Neural cell (in vitro differentiated cells): ENCODE measurements around the gene SLC6A6. TPM values are rescaled to one million over a fixed set of nuclear protein-coding genes. Genes with fewer than 3 reads are reported as not detected.

Experiments used
- H2AFZ ChIP-seq: fragments of 200-600, 300-800 bp; sonication (generic), shearing (Covaris generic); 2 replicates; pipeline ENCODE4 v1.6.0; 2014; ENCODE audit warnings: low read depth, mild to moderate bottlenecking, antibody characterized with exemption, low read length, moderate library complexity
- H3F3A ChIP-seq: fragments of 200-600 bp; shearing (Covaris generic); 2 replicates; pipeline ENCODE4 v1.6.1; 2016; ENCODE audit warnings: mild to moderate bottlenecking, moderate library complexity, mixed read lengths, antibody characterized with exemption, low read length; ENCODE audit not compliant: insufficient read depth, poor library complexity, severe bottlenecking
- H3K27ac ChIP-seq: fragments of 200-600, 300-800 bp; sonication (generic), shearing (Covaris generic); 2 replicates; pipeline ENCODE4 v1.5.1; 2014; ENCODE audit warnings: mild to moderate bottlenecking, low read length, moderate library complexity
- H3K27me3 ChIP-seq: fragments of 300-800, 200-600 bp; sonication (generic), shearing (Covaris generic); 2 replicates; pipeline ENCODE4 v1.6.0; 2014; ENCODE audit warnings: mild to moderate bottlenecking, low read depth, low read length, moderate library complexity; ENCODE audit not compliant: insufficient read depth
- H3K36me3 ChIP-seq: fragments of 300-800, 200-600 bp; sonication (generic), shearing (Covaris generic); 2 replicates; pipeline ENCODE4 v1.5.1; 2014; ENCODE audit warnings: mild to moderate bottlenecking, antibody characterized with exemption, low read length, moderate library complexity; ENCODE audit not compliant: insufficient read depth
- H3K4me2 ChIP-seq: fragments of 300-800, 200-600 bp; sonication (generic), shearing (Covaris generic); 2 replicates; pipeline ENCODE4 v1.6.0; 2014; ENCODE audit warnings: mild to moderate bottlenecking, low read length
- H3K4me3 ChIP-seq: fragments of 300-800, 200-600 bp; sonication (generic), shearing (Covaris generic); 2 replicates; pipeline ENCODE4 v1.5.1; 2014; ENCODE audit warnings: mild to moderate bottlenecking, low read length, moderate library complexity
- H3K79me2 ChIP-seq: fragments of 200-600 bp; shearing (Covaris generic); replicated peaks from 2 replicates; pipeline ENCODE4 v1.6.0; 2014; ENCODE audit warnings: mild to moderate bottlenecking, low read length, moderate library complexity; ENCODE audit not compliant: insufficient read depth
- H3K9ac ChIP-seq: fragments of 300-800, 200-600 bp; sonication (generic), shearing (Covaris generic); 2 replicates; pipeline ENCODE4 v1.6.1; 2016; ENCODE audit warnings: mild to moderate bottlenecking, low read length, mixed read lengths
- H3K9me2 ChIP-seq: fragments of 200-600 bp; shearing (Covaris generic); 2 replicates; pipeline ENCODE4 v1.6.1; 2016; ENCODE audit warnings: mild to moderate bottlenecking, low read length, mixed read lengths; ENCODE audit not compliant: insufficient read depth
- H3K9me3 ChIP-seq: fragments of 200-600, 300-800 bp; sonication (generic), shearing (Covaris generic); 2 replicates; pipeline ENCODE4 v1.6.1; 2016; ENCODE audit warnings: mild to moderate bottlenecking, mixed run types, low read length, moderate library complexity, mixed read lengths
- H4K20me1 ChIP-seq: fragments of 200-600 bp; shearing (Covaris generic); 2 replicates; pipeline ENCODE4 v1.6.1; 2016; ENCODE audit warnings: mild to moderate bottlenecking, mixed run types; ENCODE audit not compliant: insufficient read depth
- CTCF ChIP-seq: fragments of 450-650 bp; IDR thresholded peaks from 2 replicates; pipeline ENCODE4 v1.5.1; 2014; ENCODE audit warnings: antibody characterized with exemption, mild to moderate bottlenecking, moderate library complexity; ENCODE audit not compliant: poor library complexity, severe bottlenecking
- EP300 ChIP-seq: fragments of 450-650 bp; conservative IDR thresholded peaks from 2 replicates; pipeline ENCODE4 v1.6.1; 2014; ENCODE audit warnings: antibody characterized with exemption, mild to moderate bottlenecking, moderate library complexity; ENCODE audit not compliant: poor library complexity, severe bottlenecking
- EZH2 ChIP-seq: fragments of 200-600, 300-800 bp; shearing (Covaris generic), sonication (generic); IDR thresholded peaks from 2 replicates; pipeline ENCODE4 v1.6.1; 2014; ENCODE audit warnings: antibody characterized with exemption, low read length, borderline replicate concordance, mild to moderate bottlenecking; ENCODE audit not compliant: insufficient read depth, poor library complexity, severe bottlenecking
- MXI1 ChIP-seq: fragments of 450-650 bp; conservative IDR thresholded peaks from 2 replicates; pipeline ENCODE4 v1.6.1; 2014; ENCODE audit warnings: antibody characterized with exemption, mild to moderate bottlenecking; ENCODE audit not compliant: poor library complexity, severe bottlenecking
- POLR2AphosphoS5 ChIP-seq: IDR thresholded peaks from 2 replicates; pipeline ENCODE4 v1.6.1; 2012
- RAD21 ChIP-seq: fragments of 450-650 bp; conservative IDR thresholded peaks from 2 replicates; pipeline ENCODE4 v1.6.1; 2014; ENCODE audit warnings: antibody characterized with exemption, mild to moderate bottlenecking, moderate library complexity
- REST ChIP-seq: IDR thresholded peaks from 2 replicates; pipeline ENCODE4 v1.6.1; 2012; ENCODE audit warnings: borderline replicate concordance
- SMC3 ChIP-seq: fragments of 450-650 bp; conservative IDR thresholded peaks from 2 replicates; pipeline ENCODE4 v1.6.1; 2014; ENCODE audit warnings: antibody characterized with exemption, mild to moderate bottlenecking, moderate library complexity; ENCODE audit not compliant: poor library complexity
- TAF1 ChIP-seq: IDR thresholded peaks from 2 replicates; pipeline ENCODE4 v1.6.1; 2012; ENCODE audit warnings: low read depth
- polyA plus RNA-seq: library from polyadenylated mRNA; depleted of rRNA; stranded (reverse); fragments of >200 nt; gene quantifications from 2 replicates; pipeline ENCODE4 v1.2.3, GENCODE V29; 2014

SLC6A6 gene
- polyA plus RNA-seq, 1 donor from 2014 or later: 15.9 TPM

- TF ChIP-seq SMC3 (no peak), CTCF (no peak), EP300 (no peak), MXI1 (no peak), EZH2 (no peak), RAD21 (no peak), TAF1 (no peak), POLR2AphosphoS5 (no peak), REST (no peak)
- H3K9ac ChIP-seq: no peak overlapping the region
- H3K79me2 ChIP-seq: no peaks in the 10 kb centered on the region
- no peaks in the 10 kb centered on the region for H3K36me3 ChIP-seq
- H3K9me3 ChIP-seq: no peaks in the 10 kb centered on the region
- H3K9me2 ChIP-seq: no peaks in the 10 kb centered on the region
- H3K4me2 ChIP-seq: no peak overlapping the region
- no peak overlapping the region for H3K4me3 ChIP-seq
- no peaks in the 10 kb centered on the region for H3F3A ChIP-seq
- no peaks in the 10 kb centered on the region for H4K20me1 ChIP-seq
- no peak overlapping the region for H2AFZ ChIP-seq
- H3K27ac ChIP-seq: no peak overlapping the region
- no peaks in the 10 kb centered on the region for H3K27me3 ChIP-seq
These were observed 84.7 kb downstream of the SLC6A6 start for GRCh38 chr3:14487086-14487485.

GRCh38 chr3:14487821-14488220 is 85.4 kb downstream of the SLC6A6 start:
- Histone ChIP-seq H2AFZ (no peak overlapping the region), H4K20me1 (no peaks in the 10 kb centered on the region), H3K27me3 (no peaks in the 10 kb centered on the region), H3K27ac (no peak overlapping the region), H3K9ac (no peak overlapping the region), H3K36me3 (no peaks in the 10 kb centered on the region), H3K9me3 (no peaks in the 10 kb centered on the region), H3K9me2 (no peaks in the 10 kb centered on the region), H3K4me3 (no peak overlapping the region), H3F3A (no peaks in the 10 kb centered on the region), H3K4me2 (no peak overlapping the region), H3K79me2 (no peaks in the 10 kb centered on the region)
- TF ChIP-seq MXI1: no peak
- TF ChIP-seq REST: no peak
- no peak for TF ChIP-seq SMC3
- no peak for TF ChIP-seq RAD21
- no peak for TF ChIP-seq EZH2
- no peak for TF ChIP-seq POLR2AphosphoS5
- no peak for TF ChIP-seq CTCF
- TF ChIP-seq TAF1: no peak
